Vagina (tissue), 2 donors: Measurements from ENCODE around the gene KRTAP5-10.
"Not testable (repeated sequence)": the region's sequence is repeated elsewhere in the genome, so short reads cannot be mapped to it uniquely, and the experiment has no call there.

Experiments used
- CTCF ChIP-seq, 3 experiments: fragments of 450-650 bp in 2 of 3; fragments of 200-600 bp in 1 of 3; sonication (generic) in 1 of 3; IDR thresholded peaks; one replicate each; pipeline ENCODE4 v1.5.1; 2017 to 2019; ENCODE audit warnings: antibody characterized with exemption in 3 of 3, mild to moderate bottlenecking in 2 of 3, moderate library complexity in 2 of 3
- POLR2A ChIP-seq, 2 donors: fragments of 450-650 bp; IDR thresholded peaks; one replicate each; pipeline ENCODE4 v1.6.1; 2017; ENCODE audit warnings: antibody characterized with exemption in 2 of 2, mild to moderate bottlenecking in 2 of 2, moderate library complexity in 2 of 2
- POLR2AphosphoS5 ChIP-seq, 2 donors: sonication (generic); formaldehyde crosslinking; IDR thresholded peaks; one replicate each; pipeline ENCODE4 v1.9.0; 2017; ENCODE audit warnings: antibody characterized with exemption in 2 of 2, mild to moderate bottlenecking in 2 of 2, low read depth in 1 of 2; ENCODE audit not compliant: insufficient read depth in 1 of 2

GRCh38 chr11:71582969-71583368, 17.6 kb downstream of the KRTAP5-10 start:
- TF ChIP-seq POLR2AphosphoS5 (IDR thresholded peaks at IDR 0.05; ENCODE audit: insufficient read depth in 1 of 2, low read depth in 1 of 2); CTCF (IDR thresholded peaks at IDR 0.05); POLR2A (IDR thresholded peaks at IDR 0.05): not testable (repeated sequence)
